Calu3 (cell line): Measurements from ENCODE around the gene PSD4. TPM values are rescaled to one million over a fixed set of nuclear protein-coding genes. Genes with fewer than 3 reads are reported as not detected.

ENCODE experiments used
- BruUV-seq: library from RNA; stranded (reverse); fragments of 400-500 nt; replicated peaks from 2 replicates; lab custom pipeline; 2021; lab: Mats Ljungman, UMichigan
- CTCF ChIA-PET: fragments of 300-600 bp; sonication (Branson Sonifier 250); formaldehyde crosslinking; loops from one replicate; lab custom pipeline; 2022; ENCODE audit warnings: antibody characterized with exemption; lab: Charles Lee
- DNase-seq: peaks from one replicate; pipeline ENCODE4 v3.0.0; 2022
- H3K27ac Mint-ChIP-seq: one replicate; pipeline ENCODE4 v1.8.0; 2022; ENCODE audit warnings: mixed read lengths; ENCODE audit not compliant: unreplicated experiment
- H3K27me3 Mint-ChIP-seq: one replicate; pipeline ENCODE4 v1.8.0; 2022; ENCODE audit warnings: mixed read lengths; ENCODE audit not compliant: unreplicated experiment
- H3K36me3 Mint-ChIP-seq: one replicate; pipeline ENCODE4 v1.8.0; 2022; ENCODE audit warnings: mild to moderate bottlenecking, moderate library complexity, mixed read lengths; ENCODE audit not compliant: insufficient read depth, unreplicated experiment
- H3K4me1 Mint-ChIP-seq: one replicate; pipeline ENCODE4 v1.8.0; 2022; ENCODE audit warnings: mild to moderate bottlenecking, low read depth, mixed read lengths; ENCODE audit not compliant: unreplicated experiment
- H3K4me3 Mint-ChIP-seq: one replicate; pipeline ENCODE4 v1.8.0; 2022; ENCODE audit warnings: mild to moderate bottlenecking, low read depth, moderate library complexity, mixed read lengths; ENCODE audit not compliant: unreplicated experiment
- H3K9me3 Mint-ChIP-seq: one replicate; pipeline ENCODE4 v1.8.0; 2022; ENCODE audit warnings: low read depth, mixed read lengths; ENCODE audit not compliant: unreplicated experiment
- CTCF ChIP-seq: fragments of 200-600 bp; IDR thresholded peaks from one replicate; pipeline ENCODE4 v1.8.0; 2022; ENCODE audit warnings: antibody characterized with exemption; ENCODE audit not compliant: unreplicated experiment
- intact Hi-C: fragments of 100-400 bp; cut with micrococcal nuclease; formaldehyde crosslinking; loops from one replicate; pipeline ENCODE4 v1.10.0; 2022; ENCODE audit not compliant: unreplicated experiment
- total RNA-seq: library from RNA; stranded (reverse); gene quantifications from 2 replicates; pipeline ENCODE4 v1.2.3, GENCODE V29; 2022

Gene PSD4
- total RNA-seq, 1 experiment from 2014 or later = 58.7 TPM

- Mint-ChIP-seq H3K27ac (no peak overlapping the region), H3K4me3 (no peak overlapping the region), H3K36me3 (peaks cover 9% of the 10 kb centered on the region), H3K27me3 (no peaks in the 10 kb centered on the region), H3K4me1 (no peaks in the 10 kb centered on the region), H3K9me3 (peaks cover 3% of the 10 kb centered on the region)
- no peak for TF ChIP-seq CTCF
- CTCF ChIA-PET = interaction anchor here (0.5 kb wide), 1 partner anchor 74 kb away, joined by 4 read pairs; no protein-coding TSS in a partner anchor
- DNase-seq = no peak
- intact Hi-C loops = no loop called here
- BruUV-seq = no TSS peak
Measured at GRCh38 chr2:113174376-113174750, 592 bp downstream of the PSD4 start.

GRCh38 chr2:113175042-113175628 is 1.4 kb downstream of the PSD4 start:
- Mint-ChIP-seq H3K27ac (no peak overlapping the region), H3K36me3 (peaks cover 4% of the 10 kb centered on the region), H3K4me1 (no peaks in the 10 kb centered on the region), H3K4me3 (no peak overlapping the region), H3K9me3 (no peaks in the 10 kb centered on the region), H3K27me3 (no peaks in the 10 kb centered on the region)
- intact Hi-C loops = no loop called here
- CTCF ChIA-PET = interaction anchor here (1.0 to 1.2 kb wide), 2 partner anchors 10 to 23 kb away, joined by 3 read pairs; no protein-coding TSS in a partner anchor
- BruUV-seq = no TSS peak
- TF ChIP-seq CTCF = no peak
- DNase-seq = no peak

- H3K27ac Mint-ChIP-seq = no peak overlapping the region
Measured at GRCh38 chr2:113175736-113176695, 2.2 kb downstream of the PSD4 start.

More at GRCh38 chr2:113175736-113176695, 2.2 kb downstream of the PSD4 start:
- TF ChIP-seq CTCF = no peak
- intact Hi-C loops = no loop called here
- Mint-ChIP-seq H3K27me3 (no peaks in the 10 kb centered on the region), H3K36me3 (peaks cover 4% of the 10 kb centered on the region), H3K4me1 (no peaks in the 10 kb centered on the region), H3K9me3 (no peaks in the 10 kb centered on the region), H3K4me3 (no peak overlapping the region)
- BruUV-seq = no TSS peak
- no peak for DNase-seq
- CTCF ChIA-PET = interaction anchor here (1.0 to 1.2 kb wide), 2 partner anchors 11 to 22 kb away, joined by 3 read pairs; no protein-coding TSS in a partner anchor
